Measurements from ENCODE around the gene ZMYM2.
A peak's percentile ranks its signal among the peaks of the same experiment; 100 is the strongest.

The ZMYM2 gene

GRCh38 chr13:19978831-19979437 is 20.4 kb downstream of the ZMYM2 start:
- TF ChIP-seq EP300 (IDR thresholded peaks at IDR 0.05; ENCODE audit: borderline replicate concordance) = no peak
- TF ChIP-seq USF1 (IDR thresholded peaks at IDR 0.05) = no peak
- TF ChIP-seq MAX (IDR thresholded peaks at IDR 0.05) = no peak
- no peak for TF ChIP-seq RAD21 (IDR thresholded peaks at IDR 0.05; ENCODE audit: low read depth)
- no peak for TF ChIP-seq CREB1 (IDR thresholded peaks at IDR 0.05; ENCODE audit: low read depth)
- TF ChIP-seq ZBTB7A (IDR thresholded peaks at IDR 0.05; ENCODE audit: low read depth) = no peak
- no peak for TF ChIP-seq EGR1 (IDR thresholded peaks at IDR 0.05)
- no peak for TF ChIP-seq YY1 (IDR thresholded peaks at IDR 0.05; ENCODE audit: low read depth)
- TF ChIP-seq, protein P1, sequence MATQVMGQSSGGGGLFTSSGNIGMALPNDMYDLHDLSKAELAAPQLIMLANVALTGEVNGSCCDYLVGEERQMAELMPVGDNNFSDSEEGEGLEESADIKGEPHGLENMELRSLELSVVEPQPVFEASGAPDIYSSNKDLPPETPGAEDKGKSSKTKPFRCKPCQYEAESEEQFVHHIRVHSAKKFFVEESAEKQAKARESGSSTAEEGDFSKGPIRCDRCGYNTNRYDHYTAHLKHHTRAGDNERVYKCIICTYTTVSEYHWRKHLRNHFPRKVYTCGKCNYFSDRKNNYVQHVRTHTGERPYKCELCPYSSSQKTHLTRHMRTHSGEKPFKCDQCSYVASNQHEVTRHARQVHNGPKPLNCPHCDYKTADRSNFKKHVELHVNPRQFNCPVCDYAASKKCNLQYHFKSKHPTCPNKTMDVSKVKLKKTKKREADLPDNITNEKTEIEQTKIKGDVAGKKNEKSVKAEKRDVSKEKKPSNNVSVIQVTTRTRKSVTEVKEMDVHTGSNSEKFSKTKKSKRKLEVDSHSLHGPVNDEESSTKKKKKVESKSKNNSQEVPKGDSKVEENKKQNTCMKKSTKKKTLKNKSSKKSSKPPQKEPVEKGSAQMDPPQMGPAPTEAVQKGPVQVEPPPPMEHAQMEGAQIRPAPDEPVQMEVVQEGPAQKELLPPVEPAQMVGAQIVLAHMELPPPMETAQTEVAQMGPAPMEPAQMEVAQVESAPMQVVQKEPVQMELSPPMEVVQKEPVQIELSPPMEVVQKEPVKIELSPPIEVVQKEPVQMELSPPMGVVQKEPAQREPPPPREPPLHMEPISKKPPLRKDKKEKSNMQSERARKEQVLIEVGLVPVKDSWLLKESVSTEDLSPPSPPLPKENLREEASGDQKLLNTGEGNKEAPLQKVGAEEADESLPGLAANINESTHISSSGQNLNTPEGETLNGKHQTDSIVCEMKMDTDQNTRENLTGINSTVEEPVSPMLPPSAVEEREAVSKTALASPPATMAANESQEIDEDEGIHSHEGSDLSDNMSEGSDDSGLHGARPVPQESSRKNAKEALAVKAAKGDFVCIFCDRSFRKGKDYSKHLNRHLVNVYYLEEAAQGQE (IDR thresholded peaks at IDR 0.05; ENCODE audit: low read depth) = no peak
- TF ChIP-seq TCF12 (IDR thresholded peaks at IDR 0.05; ENCODE audit: low read depth) = no peak
- no peak for TF ChIP-seq TAF1 (IDR thresholded peaks at IDR 0.05; ENCODE audit: low read depth)
- TF ChIP-seq TEAD4 (IDR thresholded peaks at IDR 0.05) = no peak
- no peak for TF ChIP-seq FOXM1 (IDR thresholded peaks at IDR 0.05; ENCODE audit: borderline replicate concordance, low read depth)
- TF ChIP-seq NFIC (IDR thresholded peaks at IDR 0.05) = no peak
- TF ChIP-seq CEBPB (IDR thresholded peaks at IDR 0.05) = no peak

GRCh38 chr13:19981685-19982238 is 23.2 kb downstream of the ZMYM2 start:
- TF ChIP-seq ZBTB7A (IDR thresholded peaks at IDR 0.05; ENCODE audit: low read depth) (no peak), USF1 (IDR thresholded peaks at IDR 0.05) (no peak), CREB1 (IDR thresholded peaks at IDR 0.05; ENCODE audit: low read depth) (no peak), FOXM1 (IDR thresholded peaks at IDR 0.05; ENCODE audit: borderline replicate concordance, low read depth) (no peak), TCF12 (IDR thresholded peaks at IDR 0.05; ENCODE audit: low read depth) (no peak), CEBPB (IDR thresholded peaks at IDR 0.05) (no peak), EP300 (IDR thresholded peaks at IDR 0.05; ENCODE audit: borderline replicate concordance) (no peak), TAF1 (IDR thresholded peaks at IDR 0.05; ENCODE audit: low read depth) (no peak), YY1 (IDR thresholded peaks at IDR 0.05; ENCODE audit: low read depth) (no peak), NFIC (IDR thresholded peaks at IDR 0.05) (no peak)

DNA sequence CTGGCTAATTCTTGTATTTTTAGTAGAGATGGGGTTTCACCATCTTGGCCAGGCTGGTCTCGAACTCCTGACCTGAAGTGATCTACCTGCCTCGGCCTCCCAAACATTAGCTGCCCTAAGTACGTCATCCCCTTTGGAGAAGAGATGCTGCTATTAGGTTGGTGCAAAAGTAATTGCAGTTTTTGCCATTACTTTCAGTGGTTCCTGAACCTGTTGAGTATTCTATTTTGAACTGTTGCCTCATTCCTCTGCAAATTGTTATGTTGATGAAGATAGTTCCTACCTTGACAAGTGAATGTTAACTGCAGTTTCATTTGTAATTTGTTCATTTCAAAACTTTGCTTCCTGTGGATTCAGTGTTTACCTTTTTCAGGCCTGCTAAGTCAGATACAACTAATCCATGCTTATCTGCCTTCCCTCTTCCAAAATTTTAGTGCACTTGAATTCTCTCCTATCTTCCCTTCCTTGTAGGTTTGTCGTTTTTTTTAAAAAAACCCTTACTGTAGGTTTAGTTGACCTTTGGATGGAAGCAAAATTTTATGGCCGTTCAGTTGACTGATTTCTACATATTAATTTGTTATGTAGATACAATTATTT is 24.0 kb downstream of the ZMYM2 start:
- TF ChIP-seq, protein P1 (IDR thresholded peaks at IDR 0.05; ENCODE audit: low read depth) = no peak
- TF ChIP-seq ZBTB7A (IDR thresholded peaks at IDR 0.05; ENCODE audit: low read depth) = no peak
- TF ChIP-seq USF1 (IDR thresholded peaks at IDR 0.05) = no peak
- no peak for TF ChIP-seq NFIC (IDR thresholded peaks at IDR 0.05)
- TF ChIP-seq RAD21 (IDR thresholded peaks at IDR 0.05; ENCODE audit: low read depth) = no peak
- no peak for TF ChIP-seq YY1 (IDR thresholded peaks at IDR 0.05; ENCODE audit: low read depth)
- TF ChIP-seq TAF1 (IDR thresholded peaks at IDR 0.05; ENCODE audit: low read depth) = no peak
- no peak for TF ChIP-seq FOXM1 (IDR thresholded peaks at IDR 0.05; ENCODE audit: borderline replicate concordance, low read depth)
- TF ChIP-seq TEAD4 (IDR thresholded peaks at IDR 0.05) = no peak
- TF ChIP-seq MAX (IDR thresholded peaks at IDR 0.05) = no peak

DNA sequence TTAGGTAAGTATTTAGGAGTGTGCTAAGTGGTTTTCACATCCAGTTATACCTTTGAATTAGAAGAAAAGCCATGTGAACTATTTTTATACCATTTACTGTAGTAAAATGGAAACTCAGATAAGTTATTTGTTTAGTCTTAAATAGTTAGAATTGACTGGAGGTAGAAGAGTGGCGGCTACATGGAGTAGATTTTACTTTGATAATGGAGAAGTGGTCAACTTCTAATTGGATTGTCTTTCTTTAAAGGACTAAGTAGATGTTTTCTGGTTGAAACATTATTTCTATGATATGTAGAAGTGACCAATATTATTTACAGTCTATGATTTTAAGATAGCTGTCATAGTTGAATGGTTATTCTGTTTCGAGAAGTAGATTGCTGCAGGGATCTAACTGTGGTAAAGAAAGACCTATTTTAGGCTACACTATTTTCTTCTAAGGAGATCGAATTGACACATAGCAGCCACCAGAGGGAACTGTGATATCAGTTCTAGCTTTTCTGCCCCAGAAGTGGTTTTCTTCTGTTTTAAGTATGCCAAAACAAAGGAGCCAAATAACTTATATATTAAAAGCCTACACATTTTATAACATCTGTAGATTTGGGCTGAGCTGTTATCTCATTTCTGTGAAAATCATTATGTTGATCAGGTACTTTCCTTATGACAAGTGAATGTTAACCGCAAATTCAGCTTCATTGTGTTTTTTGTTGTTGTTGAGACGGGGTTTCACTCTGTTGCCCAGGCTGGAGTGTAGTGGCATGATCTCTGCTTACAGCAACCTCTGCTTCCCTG is 26.1 kb downstream of the ZMYM2 start:
- TF ChIP-seq, protein P1 (IDR thresholded peaks at IDR 0.05; ENCODE audit: low read depth) = no peak
- TF ChIP-seq RAD21 (IDR thresholded peaks at IDR 0.05; ENCODE audit: low read depth) = peak; percentile 44
- peak; percentile 74 for TF ChIP-seq TEAD4 (IDR thresholded peaks at IDR 0.05)
